H1 (cell line): Measurements from ENCODE around the gene DAPK1. TPM values are rescaled to one million over a fixed set of nuclear protein-coding genes. Genes with fewer than 3 reads are reported as not detected.

Experiments used
- CTCF ChIA-PET: fragments of 300-600 bp; sonication (Branson Sonifier 250); formaldehyde crosslinking; loops from one replicate; lab custom pipeline; 2021; ENCODE audit not compliant: partially characterized antibody; lab: Charles Lee
- POLR2A ChIA-PET: fragments of 300-600 bp; sonication (Branson Sonifier 250); formaldehyde crosslinking; loops from one replicate; lab custom pipeline; 2021; ENCODE audit warnings: inconsistent platforms; ENCODE audit not compliant: partially characterized antibody; lab: Charles Lee
- DNase-seq, 2 experiments: peaks; one replicate each; pipeline versions ENCODE4 v3.0.0 to v3.0.0-alpha.2; 2010 to 2022; ENCODE audit warnings: low spot score in 2 of 2, low read depth in 1 of 2, mixed read lengths in 1 of 2
- FAIRE-seq: peaks from 2 replicates; lab custom pipeline; 2011; peaks lifted over from hg19 to GRCh38; lab: Jason Lieb, UNC
- H2AFZ ChIP-seq: 2 replicates; pipeline ENCODE4 v1.8.1; 2012; ENCODE audit warnings: low read length, inconsistent platforms
- H2AK5ac ChIP-seq: 2 replicates; pipeline ENCODE4 v1.6.1; 2013; ENCODE audit warnings: low read depth, low read length
- H2BK120ac ChIP-seq: replicated peaks from 2 replicates; pipeline ENCODE3; 2013; ENCODE audit warnings: low read depth, low read length, inconsistent platforms
- H2BK12ac ChIP-seq: 2 replicates; pipeline ENCODE4 v1.6.1; 2013; ENCODE audit warnings: low read depth, low read length
- H2BK15ac ChIP-seq: 2 replicates; pipeline ENCODE4 v1.6.1; 2013; ENCODE audit warnings: low read length
- H2BK20ac ChIP-seq: 2 replicates; pipeline ENCODE4 v1.6.1; 2013; ENCODE audit warnings: low read length
- H2BK5ac ChIP-seq: 2 replicates; pipeline ENCODE4 v1.6.1; 2013; ENCODE audit warnings: low read depth, low read length
- H3K14ac ChIP-seq: 2 replicates; pipeline ENCODE4 v1.6.1; 2013; ENCODE audit warnings: inconsistent platforms; ENCODE audit not compliant: insufficient read length
- H3K18ac ChIP-seq: 2 replicates; pipeline ENCODE4 v1.6.1; 2013; ENCODE audit warnings: low read length; ENCODE audit errors: extremely low read depth
- H3K23ac ChIP-seq: 2 replicates; pipeline ENCODE4 v1.6.1; 2013; ENCODE audit warnings: inconsistent platforms; ENCODE audit not compliant: insufficient read length
- H3K23me2 ChIP-seq: 2 replicates; pipeline ENCODE4 v1.6.1; 2013; ENCODE audit warnings: low read depth, low read length
- H3K27ac ChIP-seq: 2 replicates; pipeline ENCODE4 v1.6.1; 2011; ENCODE audit warnings: low read depth, low read length, inconsistent platforms
- H3K27me3 ChIP-seq, 4 experiments: replicated peaks in 1 of 4; 1 replicate in 1 of 4; 2 replicates in 3 of 4; pipeline versions ENCODE4 v1.6.1 to v1.8.1; 2011 to 2013; ENCODE audit warnings: low read length in 3 of 4, mild to moderate bottlenecking in 3 of 4, inconsistent platforms in 2 of 4, mixed read lengths in 2 of 4, moderate library complexity in 1 of 4; ENCODE audit not compliant: control insufficient read depth in 3 of 4, insufficient read depth in 3 of 4; ENCODE audit errors: extremely low read depth in 1 of 4
- H3K36me3 ChIP-seq, 4 experiments: 2 replicates each; pipeline versions ENCODE4 v1.6.1 to v1.8.1; 2011 to 2013; ENCODE audit warnings: mild to moderate bottlenecking in 4 of 4, low read length in 3 of 4, moderate library complexity in 2 of 4, control low read depth in 1 of 4, inconsistent platforms in 1 of 4; ENCODE audit not compliant: insufficient read depth in 4 of 4, control insufficient read depth in 2 of 4
- H3K4ac ChIP-seq: replicated peaks from 2 replicates; pipeline ENCODE3; 2013; ENCODE audit warnings: low read length, low read depth, mixed read lengths, inconsistent platforms; ENCODE audit not compliant: insufficient read length
- H3K4me1 ChIP-seq, 4 experiments: replicated peaks in 1 of 4; 1 replicate in 1 of 4; 2 replicates in 3 of 4; pipeline versions ENCODE4 v1.6.1 to v1.8.1; 2011 to 2013; ENCODE audit warnings: low read length in 3 of 4, inconsistent platforms in 2 of 4, mixed read lengths in 1 of 4; ENCODE audit not compliant: insufficient read depth in 4 of 4, control insufficient read depth in 3 of 4
- H3K4me2 ChIP-seq, 2 experiments: 2 replicates each; pipeline versions ENCODE4 v1.6.1 to v1.8.1; 2011 to 2013; ENCODE audit warnings: low read depth in 2 of 2, low read length in 2 of 2, control low read depth in 1 of 2, inconsistent platforms in 1 of 2, mild to moderate bottlenecking in 1 of 2; ENCODE audit not compliant: insufficient read depth in 1 of 2
- H3K4me3 ChIP-seq, 4 experiments: fragments of 200-600, 300-600 bp in 1 of 4; sonication (generic), shearing (Covaris generic), sonication (Bioruptor Twin) in 1 of 4; 2 replicates each; pipeline versions ENCODE4 v1.5.1 to v1.8.1; 2011 to 2016; ENCODE audit warnings: low read length in 4 of 4, low read depth in 3 of 4, control low read depth in 2 of 4, inconsistent platforms in 2 of 4, mild to moderate bottlenecking in 2 of 4, mixed read lengths in 1 of 4, moderate library complexity in 1 of 4; ENCODE audit not compliant: insufficient read depth in 2 of 4; ENCODE audit errors: extremely low read depth in 1 of 4
- H3K56ac ChIP-seq: replicated peaks from 2 replicates; pipeline ENCODE3; 2013; ENCODE audit warnings: low read depth, mild to moderate bottlenecking, mixed read lengths, low read length, inconsistent platforms; ENCODE audit not compliant: insufficient read length
- H3K79me1 ChIP-seq: 2 replicates; pipeline ENCODE4 v1.6.1; 2013; ENCODE audit warnings: low read depth, low read length, control low read depth
- H3K79me2 ChIP-seq, 2 experiments: 2 replicates each; pipeline versions ENCODE4 v1.6.1 to v1.8.1; 2012 to 2013; ENCODE audit warnings: low read length in 2 of 2, mild to moderate bottlenecking in 2 of 2, inconsistent platforms in 1 of 2; ENCODE audit not compliant: insufficient read depth in 2 of 2, control insufficient read depth in 1 of 2
- H3K9ac ChIP-seq, 4 experiments: replicated peaks in 1 of 4; 1 replicate in 1 of 4; 2 replicates in 3 of 4; pipeline versions ENCODE4 v1.6.1 to v1.8.1; 2011 to 2013; ENCODE audit warnings: low read depth in 3 of 4, low read length in 3 of 4, control low read depth in 2 of 4, mild to moderate bottlenecking in 2 of 4, moderate library complexity in 2 of 4, inconsistent platforms in 1 of 4; ENCODE audit errors: extremely low read depth in 1 of 4
- H3K9me3 ChIP-seq, 2 experiments: 2 replicates each; pipeline versions ENCODE4 v1.6.1 to v1.8.1; 2012 to 2013; ENCODE audit warnings: mild to moderate bottlenecking in 2 of 2, moderate library complexity in 2 of 2, control low read depth in 1 of 2, inconsistent platforms in 1 of 2, low read depth in 1 of 2, low read length in 1 of 2, mixed read lengths in 1 of 2; ENCODE audit not compliant: insufficient read depth in 2 of 2
- H4K20me1 ChIP-seq, 2 experiments: replicated peaks in 1 of 2; 2 replicates each; pipeline versions ENCODE3 to v1.8.1; 2011 to 2013; ENCODE audit warnings: inconsistent platforms in 2 of 2, low read length in 2 of 2, mild to moderate bottlenecking in 1 of 2; ENCODE audit not compliant: insufficient read depth in 2 of 2, control insufficient read depth in 1 of 2
- H4K5ac ChIP-seq: 2 replicates; pipeline ENCODE4 v1.6.1; 2013; ENCODE audit warnings: low read length, low read depth, mixed read lengths, inconsistent platforms; ENCODE audit not compliant: insufficient read length
- H4K8ac ChIP-seq: 2 replicates; pipeline ENCODE4 v1.8.0; 2013; ENCODE audit warnings: mild to moderate bottlenecking, moderate library complexity, low read length, inconsistent platforms; ENCODE audit not compliant: insufficient read depth; ENCODE audit errors: extremely low read depth
- H4K91ac ChIP-seq: replicated peaks from 2 replicates; pipeline ENCODE3; 2013; ENCODE audit warnings: low read length, mixed read lengths, inconsistent platforms; ENCODE audit not compliant: insufficient read length
- CEBPB ChIP-seq: IDR thresholded peaks from 2 replicates; pipeline ENCODE4 v1.6.1; 2012; ENCODE audit warnings: low read depth, low read length
- EP300 ChIP-seq, 2 experiments: IDR thresholded peaks; 1 replicate in 1 of 2; 2 replicates in 1 of 2; pipeline ENCODE4 v1.6.1; 2011 to 2012; ENCODE audit warnings: low read depth in 2 of 2, low read length in 2 of 2, mild to moderate bottlenecking in 2 of 2, borderline replicate concordance in 1 of 2, inconsistent platforms in 1 of 2, moderate library complexity in 1 of 2
- EZH2 ChIP-seq: fragments of 200-600 bp; sonication (generic); IDR thresholded peaks from 2 replicates; pipeline ENCODE4 v1.7.1; 2012; ENCODE audit warnings: low read depth, mild to moderate bottlenecking, moderate library complexity, low read length, inconsistent platforms; ENCODE audit not compliant: severe bottlenecking
- KDM5A ChIP-seq: fragments of 200-600 bp; IDR thresholded peaks from 2 replicates; pipeline ENCODE4 v1.7.1; 2012; ENCODE audit warnings: mild to moderate bottlenecking, low read length, inconsistent platforms, mixed read lengths
- PHF8 ChIP-seq: fragments of 200-600 bp; sonication (generic); conservative IDR thresholded peaks from 2 replicates; pipeline ENCODE4 v1.7.1; 2012; ENCODE audit warnings: low read depth, mild to moderate bottlenecking, inconsistent platforms, low read length, moderate library complexity
- RFX5 ChIP-seq: IDR thresholded peaks from 2 replicates; pipeline ENCODE4 v1.6.1; 2011; ENCODE audit warnings: low read depth, low read length, improper control_type of control experiment, borderline replicate concordance
- SRF ChIP-seq: IDR thresholded peaks from 2 replicates; pipeline ENCODE4 v1.6.1; 2011; ENCODE audit warnings: mild to moderate bottlenecking, low read depth, low read length, moderate library complexity
- SUZ12 ChIP-seq: fragments of 200-600 bp; sonication (generic); IDR thresholded peaks from 2 replicates; pipeline ENCODE4 v1.6.1; 2012; ENCODE audit warnings: mild to moderate bottlenecking, inconsistent platforms, low read length, moderate library complexity, mixed read lengths
- TAF7 ChIP-seq: optimal IDR thresholded peaks from 2 replicates; pipeline ENCODE3; 2011; ENCODE audit warnings: low read depth, mild to moderate bottlenecking, inconsistent platforms, low read length, moderate library complexity, borderline replicate concordance
- USF2 ChIP-seq: IDR thresholded peaks from 2 replicates; pipeline ENCODE4 v1.6.1; 2011; ENCODE audit warnings: low read length, improper control_type of control experiment
- ZNF274 ChIP-seq: IDR thresholded peaks from 2 replicates; pipeline ENCODE4 v1.7.0; 2012; ENCODE audit warnings: low read length, borderline replicate concordance; ENCODE audit errors: extremely low read depth
- WGBS, 2 experiments: shearing (Covaris generic) in 1 of 2; methylation state at CpG; one replicate each; pipeline versions ENCODE4 v1.1.6 to v1.1.7; 2013 to 2015; ENCODE audit warnings: low lambda C conversion rate in 2 of 2, mixed read lengths in 2 of 2, inconsistent platforms in 1 of 2, low coverage in 1 of 2, missing lambda C conversion rate in 1 of 2; ENCODE audit not compliant: insufficient replicate concordance in 2 of 2, insufficient coverage in 1 of 2, insufficient read length in 1 of 2; ENCODE audit errors: extremely low coverage in 1 of 2, missing lambda C conversion rate in 1 of 2; 5-methylcytosine and 5-hydroxymethylcytosine counted together
- polyA plus RNA-seq, 7 experiments: library from polyadenylated mRNA; depleted of rRNA in 3 of 7; stranded (reverse) in 5 of 7; unstranded in 2 of 7; fragments of >200 nt in 5 of 7; fragments of 200-250 nt in 2 of 7; gene quantifications; 1 replicate in 5 of 7; 2 replicates in 1 of 7; 4 replicates in 1 of 7; pipeline versions ENCODE4 v1.2.1 to v1.2.3, GENCODE V29; 2011 to 2013; ENCODE audit warnings: missing spikeins in 2 of 7, mixed read lengths in 2 of 7
- total RNA-seq: library from RNA; stranded (reverse); fragmentation: NEBNext Ultra II Directional; extraction: Animal tissue kit (Norgen Biotek cat#: 25700); gene quantifications from 2 replicates; pipeline ENCODE4 v1.2.1, GENCODE V29; 2021

The DAPK1 gene
- total and polyA plus RNA-seq, 2 of the 8 experiments (the other 6 are each of a cell fraction or from before 2014, with no cell fraction given), result 62.4 to 131 TPM

DNA sequence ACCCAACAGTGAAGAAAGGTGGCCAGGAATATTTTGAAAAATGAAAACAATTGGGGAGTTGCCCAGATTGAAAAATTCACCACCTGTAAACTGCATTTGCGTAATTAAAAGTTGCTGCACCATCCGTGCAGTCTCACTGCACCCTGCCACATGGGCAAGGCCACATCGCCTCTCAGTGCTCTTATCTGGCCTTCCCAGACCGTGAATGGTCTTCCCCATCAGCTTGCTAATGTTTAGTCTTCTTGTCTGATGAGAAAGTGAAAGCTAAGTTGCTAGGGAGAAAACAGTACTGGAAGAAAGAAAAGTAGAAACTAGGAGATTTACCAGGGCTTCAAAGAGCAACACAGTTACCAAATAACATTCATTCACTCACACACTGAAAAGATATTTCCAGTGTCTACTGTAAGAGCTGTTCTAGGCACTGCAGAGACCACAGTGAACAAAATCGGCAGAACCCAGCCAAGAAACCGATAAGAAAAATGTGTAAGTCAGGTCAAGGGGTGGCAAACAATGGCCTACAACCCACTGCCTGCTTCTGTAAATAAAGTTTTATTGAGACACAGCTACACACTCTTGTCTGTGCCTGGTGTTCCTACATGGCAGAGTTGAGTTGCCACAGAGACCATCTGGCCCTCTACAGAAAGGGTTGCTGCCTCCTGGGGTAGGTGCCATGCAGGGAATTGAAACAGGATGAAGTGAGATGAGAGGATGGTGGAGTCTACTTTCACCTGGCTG, 177.1 kb downstream of the DAPK1 start:
- no peaks in the 10 kb centered on the region for H3K23me2 ChIP-seq
- H3K4me3 ChIP-seq, result no peak overlapping the region
- no peak overlapping the region for H3K14ac ChIP-seq
- no peak overlapping the region for H4K5ac ChIP-seq
- ChIA-PET POLR2A (no interaction called here), CTCF (interaction anchor here (1.6 to 4.0 kb wide), 3 partner anchors 9 to 137 kb away, joined by 6 to 31 read pairs (median 10); no protein-coding TSS in a partner anchor)
- H4K20me1 ChIP-seq, result peaks cover 0 to 4% of the 10 kb centered on the region in 2 experiments
- H4K91ac ChIP-seq, result no peak overlapping the region
- no peak overlapping the region for H3K4ac ChIP-seq
- FAIRE-seq (peak; percentile 39), DNase-seq (no peak)
- H3K79me2 ChIP-seq, result no peaks in the 10 kb centered on the region
- no peaks in the 10 kb centered on the region for H3K4me1 ChIP-seq
- H4K8ac ChIP-seq, result no peak overlapping the region
- no peak overlapping the region for H3K4me2 ChIP-seq
- no peak overlapping the region for H2BK12ac ChIP-seq
- H3K79me1 ChIP-seq, result peaks cover 2% of the 10 kb centered on the region; the same call in 1 of the 2 replicates
- H2AFZ ChIP-seq, result no peak overlapping the region
- H2BK20ac ChIP-seq, result no peak overlapping the region
- no peak overlapping the region for H3K18ac ChIP-seq
- H3K27me3 ChIP-seq, result no peaks in the 10 kb centered on the region
- H3K56ac ChIP-seq, result no peak overlapping the region
- H2BK120ac ChIP-seq, result no peak overlapping the region
- H3K9me3 ChIP-seq, result no peaks in the 10 kb centered on the region
- WGBS, 2 experiments, result 88% methylated on average over 6 of the region's 6 CpGs; no CpG with 5 or more reads in 1 of the 2 experiments
- H2BK15ac ChIP-seq, result no peak overlapping the region
- H3K27ac ChIP-seq, result no peak overlapping the region
- no peak overlapping the region for H2AK5ac ChIP-seq
- peaks cover 0 to 13% (median 8%) of the 10 kb centered on the region in 4 experiments; a peak in 5 of 8 replicates for H3K36me3 ChIP-seq
- TF ChIP-seq TAF7 (no peak), SRF (no peak), ZNF274 (no peak), EP300 (IDR thresholded peaks at IDR 0.05; ENCODE audit: borderline replicate concordance in 1 of 2, low read depth in 2 of 2, low read length in 2 of 2) (no peak), RFX5 (no peak), EZH2 (no peak), USF2 (no peak), SUZ12 (no peak), CEBPB (no peak), KDM5A (no peak), PHF8 (no peak)
- no peak overlapping the region for H3K9ac ChIP-seq
- H2BK5ac ChIP-seq, result no peak overlapping the region
- H3K23ac ChIP-seq, result no peak overlapping the region
